Liver (tissue), 9 donors: ENCODE measurements around the gene CSTA. TPM values are rescaled to one million over a fixed set of nuclear protein-coding genes. Genes with fewer than 3 reads are reported as not detected.

Experiments used
- DNase-seq: peaks from one replicate; pipeline ENCODE4 v3.0.0-alpha.2; 2017; ENCODE audit warnings: low spot score
- H3K27ac ChIP-seq, 2 donors: one replicate each; pipeline ENCODE4 v1.7.0; 2013; ENCODE audit warnings: inconsistent platforms in 2 of 2, low read length in 2 of 2, control low read depth in 1 of 2, low read depth in 1 of 2, mild to moderate bottlenecking in 1 of 2
- H3K27me3 ChIP-seq, 4 donors: one replicate each; pipeline versions ENCODE4 v1.6.1 to v1.7.0; 2013; ENCODE audit warnings: low read length in 3 of 4, inconsistent platforms in 1 of 4, mild to moderate bottlenecking in 1 of 4, moderate library complexity in 1 of 4; ENCODE audit not compliant: control insufficient read depth in 4 of 4, insufficient read depth in 4 of 4
- H3K36me3 ChIP-seq, 4 donors: one replicate each; pipeline versions ENCODE4 v1.6.1 to v1.7.0; 2013; ENCODE audit warnings: low read length in 3 of 4, mild to moderate bottlenecking in 3 of 4, low read depth in 1 of 4, moderate library complexity in 1 of 4; ENCODE audit not compliant: control insufficient read depth in 4 of 4, insufficient read depth in 3 of 4
- H3K4me1 ChIP-seq, 4 donors: one replicate each; pipeline versions ENCODE4 v1.6.1 to v1.7.0; 2013; ENCODE audit warnings: low read length in 3 of 4, mild to moderate bottlenecking in 3 of 4, moderate library complexity in 1 of 4; ENCODE audit not compliant: control insufficient read depth in 4 of 4, insufficient read depth in 4 of 4
- H3K4me3 ChIP-seq, 3 donors: one replicate each; pipeline versions ENCODE4 v1.6.1 to v1.7.0; 2013; ENCODE audit warnings: low read length in 3 of 3, control low read depth in 1 of 3, low read depth in 1 of 3, mild to moderate bottlenecking in 1 of 3
- H3K9ac ChIP-seq, 2 donors: one replicate each; pipeline ENCODE4 v1.7.0; 2013; ENCODE audit warnings: low read length in 2 of 2, mild to moderate bottlenecking in 2 of 2, moderate library complexity in 2 of 2, control low read depth in 1 of 2, low read depth in 1 of 2
- H3K9me3 ChIP-seq, 4 donors: one replicate each; pipeline versions ENCODE4 v1.6.1 to v1.7.0; 2013; ENCODE audit warnings: low read length in 3 of 4; ENCODE audit not compliant: control insufficient read depth in 4 of 4
- ATF3 ChIP-seq: IDR thresholded peaks from 2 replicates; pipeline ENCODE4 v1.6.1; 2016; ENCODE audit warnings: antibody characterized with exemption
- EGR1 ChIP-seq, 2 donors: IDR thresholded peaks; 2 replicates each; pipeline ENCODE4 v1.6.1; 2016 to 2018; ENCODE audit warnings: antibody characterized with exemption in 2 of 2, low read depth in 2 of 2
- FOXA1 ChIP-seq: IDR thresholded peaks from 2 replicates; pipeline ENCODE4 v1.6.1; 2016; ENCODE audit warnings: antibody characterized with exemption
- GABPA ChIP-seq, 2 donors: IDR thresholded peaks in 1 of 2; conservative IDR thresholded peaks in 1 of 2; 2 replicates each; pipeline ENCODE4 v1.6.1; 2016; ENCODE audit warnings: antibody characterized with exemption in 2 of 2, mild to moderate bottlenecking in 1 of 2, moderate library complexity in 1 of 2
- HNF4A ChIP-seq, 2 donors: conservative IDR thresholded peaks; 2 replicates each; pipeline ENCODE4 v1.6.1; 2016; ENCODE audit warnings: antibody characterized with exemption in 2 of 2, mild to moderate bottlenecking in 2 of 2
- HNF4G ChIP-seq: IDR thresholded peaks from 2 replicates; pipeline ENCODE4 v1.6.1; 2016; ENCODE audit warnings: antibody characterized with exemption
- JUND ChIP-seq, 2 donors: IDR thresholded peaks; 2 replicates each; pipeline ENCODE4 v1.6.1; 2016; ENCODE audit warnings: antibody characterized with exemption in 2 of 2
- MAX ChIP-seq: IDR thresholded peaks from 2 replicates; pipeline ENCODE4 v1.6.1; 2016; ENCODE audit warnings: antibody characterized with exemption
- NR2F2 ChIP-seq: IDR thresholded peaks from 2 replicates; pipeline ENCODE4 v1.6.1; 2016; ENCODE audit warnings: antibody characterized with exemption
- RAD21 ChIP-seq, 2 donors: IDR thresholded peaks; 2 replicates each; pipeline ENCODE4 v1.6.1; 2016; ENCODE audit warnings: antibody characterized with exemption in 2 of 2, mild to moderate bottlenecking in 2 of 2
- RXRA ChIP-seq, 2 donors: IDR thresholded peaks; 2 replicates each; pipeline ENCODE4 v1.6.1; 2017 to 2018; ENCODE audit warnings: antibody characterized with exemption in 2 of 2, mild to moderate bottlenecking in 1 of 2
- TAF1 ChIP-seq: conservative IDR thresholded peaks from 2 replicates; pipeline ENCODE4 v1.6.1; 2016; ENCODE audit warnings: antibody characterized with exemption, mild to moderate bottlenecking
- YY1 ChIP-seq: IDR thresholded peaks from 2 replicates; pipeline ENCODE4 v1.6.1; 2016; ENCODE audit warnings: antibody characterized with exemption, mild to moderate bottlenecking
- WGBS: extraction: QIAGEN DNeasy Blood & Tissue Kit; methylation state at CpG from one replicate; pipeline ENCODE4 v1.1.7; 2013; 5-methylcytosine and 5-hydroxymethylcytosine counted together
- polyA plus RNA-seq, 2 donors: library from polyadenylated mRNA; stranded (reverse) in 1 of 2; unstranded in 1 of 2; fragments of 200-250 nt in 1 of 2; fragments of >200 nt in 1 of 2; fragmentation: Nextera tagmentation in 1 of 2; extraction: Ambion mirVana in 1 of 2; gene quantifications; one replicate each; pipeline versions ENCODE4 v1.2.1 to v1.2.3, GENCODE V29; 2013 to 2015
- total RNA-seq, 2 donors: library from RNA; depleted of rRNA; stranded (reverse); fragments of >200 nt; gene quantifications; one replicate each; pipeline ENCODE4 v1.2.3, GENCODE V29; 2014
- TF ChIP-seq, protein P1 (sequence below): fragments of 150-350 bp; IDR thresholded peaks from 2 replicates; pipeline ENCODE4 v1.5.1; 2017; ENCODE audit warnings: improper control_type of control experiment, low read depth, low read length; ENCODE audit not compliant: missing input control
- donor health status: healthy.
- donor health status: healthy.
- donor health status: healthy.
- donor health status: healthy.
- donor health status: healthy.

CSTA gene
- total and polyA plus RNA-seq, 4 donors = 1.5 to 6.6 (median 4.0) TPM

DNA sequence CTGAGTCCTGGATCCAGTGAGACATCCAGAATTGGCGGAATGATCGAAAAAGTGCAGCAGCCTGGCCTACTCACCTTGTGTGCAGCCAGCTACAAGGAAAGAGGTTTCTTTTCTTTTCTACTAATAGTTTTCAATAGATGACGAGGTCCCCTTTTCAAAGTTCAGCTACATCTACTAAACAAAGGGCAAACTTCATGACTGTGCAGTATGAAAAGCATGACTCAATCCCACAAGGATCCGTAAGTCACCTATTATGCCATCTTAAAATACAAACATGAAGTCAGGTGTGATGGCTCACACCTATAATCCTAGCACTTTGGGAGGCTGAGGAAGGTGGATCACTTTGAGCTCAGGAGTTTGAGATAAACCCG, 41.3 kb downstream of the CSTA start:
- H3K27me3 ChIP-seq = no peaks in the 10 kb centered on the region
- H3K9ac ChIP-seq = no peak overlapping the region
- H3K4me3 ChIP-seq = no peak overlapping the region
- peaks cover 2 to 12% (median 7%) of the 10 kb centered on the region in 4 donors for H3K36me3 ChIP-seq
- TF ChIP-seq FOXA1 (no peak), JUND (IDR thresholded peaks at IDR 0.05) (no peak), EGR1 (IDR thresholded peaks at IDR 0.05; ENCODE audit: low read depth in 2 of 2) (no peak), NR2F2 (no peak), HNF4A (conservative IDR thresholded peaks at IDR 0.05) (peak; percentile 17 to 31), RAD21 (IDR thresholded peaks at IDR 0.05) (no peak), TAF1 (no peak)
- no peaks in the 10 kb centered on the region for H3K9me3 ChIP-seq
- H3K4me1 ChIP-seq = peaks cover 5 to 31% (median 11%) of the 10 kb centered on the region in 4 donors
- DNase-seq = no peak
- 69% methylated on average over 5 of the region's 5 CpGs for WGBS
- H3K27ac ChIP-seq = peak overlapping the region; percentile 23 to 59

DNA sequence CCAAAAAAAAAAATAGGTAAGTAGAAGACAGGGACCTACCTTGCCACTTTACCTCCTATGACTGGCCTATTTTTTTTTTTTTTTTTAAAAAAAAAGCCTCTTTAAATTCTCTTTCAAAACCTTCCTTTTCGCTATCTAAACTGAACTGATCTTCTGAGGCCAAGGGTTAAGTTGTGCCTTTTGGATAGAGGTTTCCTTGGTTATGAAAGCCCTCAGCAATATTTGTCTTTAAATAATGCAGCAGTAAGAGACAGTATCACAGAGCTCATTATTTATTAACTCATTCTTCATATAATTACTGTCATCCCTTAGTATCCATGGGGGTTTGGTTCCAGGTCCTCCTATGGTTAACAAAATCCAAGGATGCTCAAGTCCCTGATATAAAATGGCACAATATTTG, 49.0 kb downstream of the CSTA start:
- peaks cover 0 to 9% (median 4%) of the 10 kb centered on the region in 4 donors for H3K36me3 ChIP-seq
- no peak overlapping the region for H3K9ac ChIP-seq
- no peaks in the 10 kb centered on the region for H3K27me3 ChIP-seq
- peaks cover 0 to 26% (median 7%) of the 10 kb centered on the region in 4 donors for H3K4me1 ChIP-seq
- TF ChIP-seq RXRA (IDR thresholded peaks at IDR 0.05) (no peak), HNF4A (conservative IDR thresholded peaks at IDR 0.05) (peak; percentile 21 to 43)
- H3K4me3 ChIP-seq = no peak overlapping the region
- 47% methylated on average over 1 of the region's 1 CpG for WGBS
- no peaks in the 10 kb centered on the region for H3K9me3 ChIP-seq
- no peak for DNase-seq
- H3K27ac ChIP-seq = no peak overlapping the region

DNA sequence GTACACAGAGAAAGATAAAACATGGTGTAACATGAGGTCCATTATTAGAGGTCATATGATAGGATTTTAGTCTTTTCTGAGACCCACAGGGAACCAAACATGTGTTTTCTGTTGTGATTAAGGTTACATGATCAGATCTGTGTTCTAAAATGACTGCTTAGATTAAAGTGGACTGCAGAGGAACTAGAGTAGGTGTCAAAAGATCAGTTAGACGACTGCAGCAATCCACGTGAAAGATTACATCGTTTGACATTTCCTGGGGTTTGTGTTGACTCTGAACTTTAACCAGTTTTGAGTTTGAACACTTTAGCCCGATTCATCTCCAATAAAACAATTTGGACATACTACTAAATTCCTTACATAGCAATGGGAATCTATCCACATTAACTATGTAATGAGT, 52.9 kb downstream of the CSTA start:
- H3K27ac ChIP-seq = no peak overlapping the region
- H3K4me1 ChIP-seq = peaks cover 2 to 34% (median 17%) of the 10 kb centered on the region in 4 donors
- WGBS = 22% methylated on average over 4 of the region's 4 CpGs
- TF ChIP-seq MAX (peak; percentile 40), JUND (IDR thresholded peaks at IDR 0.05) (no peak), ATF3 (no peak), EGR1 (IDR thresholded peaks at IDR 0.05; ENCODE audit: low read depth in 2 of 2) (no peak), GABPA (IDR thresholded peaks at IDR 0.05 in 1 of 2, conservative IDR thresholded peaks at IDR 0.05 in 1 of 2) (no peak), HNF4G (no peak), RXRA (IDR thresholded peaks at IDR 0.05) (peak in 1 of 2 donors; percentile 13), YY1 (peak; percentile 23), HNF4A (conservative IDR thresholded peaks at IDR 0.05) (peak in 1 of 2 donors; percentile 18)
- TF ChIP-seq, protein P1, sequence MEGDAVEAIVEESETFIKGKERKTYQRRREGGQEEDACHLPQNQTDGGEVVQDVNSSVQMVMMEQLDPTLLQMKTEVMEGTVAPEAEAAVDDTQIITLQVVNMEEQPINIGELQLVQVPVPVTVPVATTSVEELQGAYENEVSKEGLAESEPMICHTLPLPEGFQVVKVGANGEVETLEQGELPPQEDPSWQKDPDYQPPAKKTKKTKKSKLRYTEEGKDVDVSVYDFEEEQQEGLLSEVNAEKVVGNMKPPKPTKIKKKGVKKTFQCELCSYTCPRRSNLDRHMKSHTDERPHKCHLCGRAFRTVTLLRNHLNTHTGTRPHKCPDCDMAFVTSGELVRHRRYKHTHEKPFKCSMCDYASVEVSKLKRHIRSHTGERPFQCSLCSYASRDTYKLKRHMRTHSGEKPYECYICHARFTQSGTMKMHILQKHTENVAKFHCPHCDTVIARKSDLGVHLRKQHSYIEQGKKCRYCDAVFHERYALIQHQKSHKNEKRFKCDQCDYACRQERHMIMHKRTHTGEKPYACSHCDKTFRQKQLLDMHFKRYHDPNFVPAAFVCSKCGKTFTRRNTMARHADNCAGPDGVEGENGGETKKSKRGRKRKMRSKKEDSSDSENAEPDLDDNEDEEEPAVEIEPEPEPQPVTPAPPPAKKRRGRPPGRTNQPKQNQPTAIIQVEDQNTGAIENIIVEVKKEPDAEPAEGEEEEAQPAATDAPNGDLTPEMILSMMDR = no peak
- no peak overlapping the region for H3K4me3 ChIP-seq
- H3K27me3 ChIP-seq = no peaks in the 10 kb centered on the region
- H3K9me3 ChIP-seq = no peaks in the 10 kb centered on the region
- no peaks in the 10 kb centered on the region for H3K36me3 ChIP-seq
- no peak for DNase-seq
- no peak overlapping the region for H3K9ac ChIP-seq
